Astrocyte of the spinal cord (primary cell): ENCODE data around the gene CYP24A1.
A peak's percentile ranks its signal among the peaks of the same experiment; 100 is the strongest.

Source experiments
- DNase-seq: peaks from one replicate; pipeline ENCODE4 v3.0.0; 2011; ENCODE audit warnings: low read depth, low spot score
- H3K4me3 ChIP-seq: 2 replicates; pipeline ENCODE4 v1.5.1; 2011; ENCODE audit warnings: low read depth, mild to moderate bottlenecking, low read length, moderate library complexity
- CTCF ChIP-seq: IDR thresholded peaks from 2 replicates; pipeline ENCODE4 v1.5.1; 2012; ENCODE audit warnings: low read depth, mild to moderate bottlenecking, low read length, inconsistent platforms
- in situ Hi-C: cut with HindIII; loops from 2 replicates; pipeline ENCODE4 v1.10.0; 2017; ENCODE audit warnings: low sequenced_read_pairs

The CYP24A1 gene

GRCh38 chr20:54122681-54123586 is 50.9 kb downstream of the CYP24A1 start:
- TF ChIP-seq CTCF: no peak
- H3K4me3 ChIP-seq: no peak overlapping the region
- no peak for DNase-seq
- in situ Hi-C loops: no loop called here

- in situ Hi-C loops: no loop called here
- peak; percentile 69 for DNase-seq
- no peak overlapping the region for H3K4me3 ChIP-seq
- TF ChIP-seq CTCF: no peak
Measured at GRCh38 chr20:54122189-54122588, 51.6 kb downstream of the CYP24A1 start.

- no peak for TF ChIP-seq CTCF
Measured at GRCh38 chr20:54119744-54120143, 54.0 kb downstream of the CYP24A1 start.

GRCh38 chr20:54118220-54119001 is 55.4 kb downstream of the CYP24A1 start:
- H3K4me3 ChIP-seq: no peak overlapping the region
- DNase-seq: no peak
- in situ Hi-C loops: no loop called here
- TF ChIP-seq CTCF: no peak

More at GRCh38 chr20:54119744-54120143, 54.0 kb downstream of the CYP24A1 start:
- no peak overlapping the region for H3K4me3 ChIP-seq
- in situ Hi-C loops: no loop called here
- DNase-seq: no peak

GRCh38 chr20:54116550-54117235 is 57.1 kb downstream of the CYP24A1 start:
- H3K4me3 ChIP-seq: no peak overlapping the region
- TF ChIP-seq CTCF: no peak
- in situ Hi-C loops: no loop called here
- no peak for DNase-seq

- no peak for DNase-seq
- in situ Hi-C loops: no loop called here
- no peak for TF ChIP-seq CTCF
- H3K4me3 ChIP-seq: no peak overlapping the region
Measured at GRCh38 chr20:54115172-54115854, 58.5 kb downstream of the CYP24A1 start.
